ENCODE data around the gene ZFAND2A.

- TF ChIP-seq CTCF (IDR thresholded peaks at IDR 0.05) (no peak), POLR2A (IDR thresholded peaks at IDR 0.05) (no peak)
Measured at GRCh38 chr7:1127001-1127400, 33.0 kb downstream of the ZFAND2A start.

All from esophagus squamous epithelium (tissue), 4 donors.